Measurements from ENCODE around the gene INSYN1.

DNA sequence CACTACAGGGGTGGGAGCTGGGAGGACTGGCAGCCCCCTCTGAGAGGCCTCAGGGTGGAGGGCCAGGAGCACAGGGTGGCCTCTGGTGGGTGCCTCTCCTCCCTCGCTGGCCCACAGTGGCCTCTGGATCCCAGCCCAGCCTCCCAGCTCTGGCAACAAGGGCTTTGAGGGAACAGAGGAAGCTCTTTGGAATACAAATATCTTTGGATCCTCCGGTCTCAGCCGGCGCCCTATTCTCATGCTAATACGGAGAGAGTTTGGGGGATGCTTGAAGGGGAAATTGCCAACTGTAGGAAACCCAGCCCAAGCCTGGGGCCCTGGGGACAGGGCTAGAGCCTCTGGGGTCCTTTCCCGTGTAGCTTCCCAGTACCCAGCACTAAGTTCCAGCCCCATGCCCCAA lies 33.4 kb upstream of the INSYN1 start:
- TF ChIP-seq, protein P1, sequence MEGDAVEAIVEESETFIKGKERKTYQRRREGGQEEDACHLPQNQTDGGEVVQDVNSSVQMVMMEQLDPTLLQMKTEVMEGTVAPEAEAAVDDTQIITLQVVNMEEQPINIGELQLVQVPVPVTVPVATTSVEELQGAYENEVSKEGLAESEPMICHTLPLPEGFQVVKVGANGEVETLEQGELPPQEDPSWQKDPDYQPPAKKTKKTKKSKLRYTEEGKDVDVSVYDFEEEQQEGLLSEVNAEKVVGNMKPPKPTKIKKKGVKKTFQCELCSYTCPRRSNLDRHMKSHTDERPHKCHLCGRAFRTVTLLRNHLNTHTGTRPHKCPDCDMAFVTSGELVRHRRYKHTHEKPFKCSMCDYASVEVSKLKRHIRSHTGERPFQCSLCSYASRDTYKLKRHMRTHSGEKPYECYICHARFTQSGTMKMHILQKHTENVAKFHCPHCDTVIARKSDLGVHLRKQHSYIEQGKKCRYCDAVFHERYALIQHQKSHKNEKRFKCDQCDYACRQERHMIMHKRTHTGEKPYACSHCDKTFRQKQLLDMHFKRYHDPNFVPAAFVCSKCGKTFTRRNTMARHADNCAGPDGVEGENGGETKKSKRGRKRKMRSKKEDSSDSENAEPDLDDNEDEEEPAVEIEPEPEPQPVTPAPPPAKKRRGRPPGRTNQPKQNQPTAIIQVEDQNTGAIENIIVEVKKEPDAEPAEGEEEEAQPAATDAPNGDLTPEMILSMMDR (conservative IDR thresholded peaks at IDR 0.05 in 1 of 2, IDR thresholded peaks at IDR 0.05 in 1 of 2; ENCODE audit: extremely low read depth in 1 of 2, insufficient read depth in 1 of 2, low read depth in 1 of 2, low read length in 2 of 2), result no peak
- no peak for TF ChIP-seq EZH2 (IDR thresholded peaks at IDR 0.05; ENCODE audit: borderline replicate concordance, low read length)
